Progenitor cell of endocrine pancreas (in vitro differentiated cells): ENCODE data around the gene CALR. TPM values are rescaled to one million over a fixed set of nuclear protein-coding genes. Genes with fewer than 3 reads are reported as not detected.

Source experiments
- DNase-seq: peaks from one replicate; pipeline ENCODE4 v3.0.0; 2021; ENCODE audit warnings: low spot score; ENCODE audit not compliant: unreplicated experiment
- H3K27ac Mint-ChIP-seq: 2 replicates; pipeline ENCODE4 v1.8.0; 2021; ENCODE audit warnings: mild to moderate bottlenecking, moderate library complexity, mixed read lengths
- H3K27me3 Mint-ChIP-seq: 2 replicates; pipeline ENCODE4 v1.8.0; 2021; ENCODE audit warnings: mixed read lengths
- H3K36me3 Mint-ChIP-seq: 2 replicates; pipeline ENCODE4 v1.8.0; 2022; ENCODE audit warnings: mixed read lengths; ENCODE audit not compliant: insufficient read depth
- H3K4me1 Mint-ChIP-seq: 2 replicates; pipeline ENCODE4 v1.8.0; 2021; ENCODE audit warnings: low read depth, mixed read lengths
- H3K4me3 Mint-ChIP-seq: 2 replicates; pipeline ENCODE4 v1.8.0; 2021; ENCODE audit warnings: low read depth, mild to moderate bottlenecking, moderate library complexity, mixed read lengths
- H3K9me3 Mint-ChIP-seq: 2 replicates; pipeline ENCODE4 v1.8.0; 2021; ENCODE audit warnings: low read depth, mixed read lengths
- total RNA-seq: library from RNA; stranded (reverse); gene quantifications from 2 replicates; pipeline ENCODE4 v1.2.1, GENCODE V29; 2021
- TF ChIP-seq, protein P1 (sequence below): fragments of 200-600 bp; sonication (generic); IDR thresholded peaks from one replicate; pipeline ENCODE4 v1.5.0; 2021; ENCODE audit warnings: antibody characterized with exemption, mild to moderate bottlenecking; ENCODE audit not compliant: unreplicated experiment

CALR gene
- total RNA-seq, 1 donor from 2014 or later, result 707 TPM

DNA sequence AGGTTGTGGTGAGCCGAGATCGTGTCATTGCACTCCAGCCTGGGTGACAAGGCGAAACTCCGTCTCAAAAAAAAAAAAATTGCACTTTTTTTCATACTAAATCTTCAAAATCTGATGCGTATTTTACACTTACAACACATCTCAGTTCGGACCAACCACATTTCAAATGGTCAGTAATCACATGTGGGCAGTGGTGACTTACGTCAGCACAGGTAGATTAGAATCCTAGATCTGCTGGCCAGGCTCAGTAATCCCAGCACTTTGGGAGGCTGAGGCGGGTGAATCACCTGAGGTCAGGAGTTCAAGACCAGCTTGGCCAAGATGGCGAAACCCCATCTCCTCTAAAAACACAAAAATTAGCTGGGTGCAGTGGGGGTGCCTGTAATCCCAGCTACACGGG lies 3.3 kb upstream of the CALR start:
- TF ChIP-seq, protein P1, sequence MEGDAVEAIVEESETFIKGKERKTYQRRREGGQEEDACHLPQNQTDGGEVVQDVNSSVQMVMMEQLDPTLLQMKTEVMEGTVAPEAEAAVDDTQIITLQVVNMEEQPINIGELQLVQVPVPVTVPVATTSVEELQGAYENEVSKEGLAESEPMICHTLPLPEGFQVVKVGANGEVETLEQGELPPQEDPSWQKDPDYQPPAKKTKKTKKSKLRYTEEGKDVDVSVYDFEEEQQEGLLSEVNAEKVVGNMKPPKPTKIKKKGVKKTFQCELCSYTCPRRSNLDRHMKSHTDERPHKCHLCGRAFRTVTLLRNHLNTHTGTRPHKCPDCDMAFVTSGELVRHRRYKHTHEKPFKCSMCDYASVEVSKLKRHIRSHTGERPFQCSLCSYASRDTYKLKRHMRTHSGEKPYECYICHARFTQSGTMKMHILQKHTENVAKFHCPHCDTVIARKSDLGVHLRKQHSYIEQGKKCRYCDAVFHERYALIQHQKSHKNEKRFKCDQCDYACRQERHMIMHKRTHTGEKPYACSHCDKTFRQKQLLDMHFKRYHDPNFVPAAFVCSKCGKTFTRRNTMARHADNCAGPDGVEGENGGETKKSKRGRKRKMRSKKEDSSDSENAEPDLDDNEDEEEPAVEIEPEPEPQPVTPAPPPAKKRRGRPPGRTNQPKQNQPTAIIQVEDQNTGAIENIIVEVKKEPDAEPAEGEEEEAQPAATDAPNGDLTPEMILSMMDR, result no peak
- Mint-ChIP-seq H3K27me3 (no peaks in the 10 kb centered on the region), H3K4me1 (peaks cover 27% of the 10 kb centered on the region), H3K9me3 (no peaks in the 10 kb centered on the region), H3K36me3 (peaks cover 10% of the 10 kb centered on the region), H3K27ac (no peak overlapping the region), H3K4me3 (peak overlapping the region; percentile 19)
- no peak for DNase-seq

DNA sequence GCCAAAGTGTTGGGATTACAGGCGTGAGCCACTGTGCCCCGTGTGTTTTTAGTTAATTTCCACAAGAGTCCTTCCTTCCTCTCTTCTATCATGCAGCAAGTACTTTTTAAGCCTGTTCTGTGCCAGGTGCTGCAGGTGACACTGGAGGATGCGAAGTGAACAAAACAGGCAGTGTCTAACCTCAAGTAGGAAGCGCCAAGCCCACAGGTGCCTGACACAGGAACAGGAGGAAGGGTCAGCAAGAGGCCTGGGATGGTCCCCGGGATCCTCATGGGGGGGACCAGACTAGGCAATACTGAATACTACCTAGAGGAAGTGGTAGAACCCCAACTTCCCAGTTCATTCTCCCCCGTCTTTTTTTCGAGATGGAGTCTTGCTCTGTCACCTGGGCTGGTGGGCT lies 1.8 kb upstream of the CALR start:
- H3K27ac Mint-ChIP-seq, result no peak overlapping the region

DNA sequence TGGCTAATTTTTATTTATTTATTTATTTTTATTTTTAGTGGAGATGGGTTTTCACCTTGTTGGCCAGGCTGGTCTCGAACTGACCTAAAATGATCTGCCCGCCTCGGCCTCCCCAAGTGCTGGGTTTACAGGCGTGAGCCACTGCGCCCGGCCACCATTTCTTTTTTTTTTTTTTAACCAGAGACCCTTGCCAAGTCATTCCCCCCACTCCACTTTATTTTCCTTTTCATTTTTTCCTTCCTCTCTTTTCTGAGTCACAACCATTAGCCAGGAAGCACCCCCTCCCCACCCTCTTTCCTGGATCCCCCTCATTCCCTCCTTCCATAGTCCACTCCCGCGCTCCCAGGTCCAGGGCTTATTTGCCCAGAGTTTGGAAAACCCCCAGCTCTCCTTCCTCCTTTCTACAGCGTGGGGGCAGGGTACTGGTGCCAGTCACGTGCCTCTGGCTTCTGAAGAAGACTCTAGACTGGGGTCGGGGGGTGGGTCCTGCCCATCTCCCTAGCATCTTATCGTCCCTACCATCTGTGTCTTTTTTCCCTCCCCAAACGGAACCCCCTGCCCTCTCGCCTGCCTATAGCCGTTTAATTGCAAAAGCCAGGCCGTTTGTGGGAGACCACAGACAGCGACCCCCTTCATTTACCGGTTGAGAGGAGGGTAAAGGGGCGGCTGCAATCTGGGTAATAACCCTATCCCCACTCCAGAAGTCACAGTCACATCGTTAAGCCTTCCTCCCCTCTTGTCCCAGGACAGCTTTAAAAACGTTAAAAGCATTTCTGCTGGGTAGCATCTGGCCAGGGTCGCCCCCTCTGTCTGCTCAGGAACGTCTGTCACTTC lies 1.1 kb upstream of the CALR start:
- TF ChIP-seq, protein P1, result no peak
- Mint-ChIP-seq H3K4me1 (peaks cover 31% of the 10 kb centered on the region), H3K27ac (peak overlapping the region; percentile 97), H3K27me3 (no peaks in the 10 kb centered on the region), H3K36me3 (peaks cover 20% of the 10 kb centered on the region), H3K4me3 (peak overlapping the region; percentile 97), H3K9me3 (no peaks in the 10 kb centered on the region)
- DNase-seq, result no peak

More for the DNA sequence above, 1.8 kb upstream of the CALR start:
- DNase-seq, result no peak
- Mint-ChIP-seq H3K27me3 (no peaks in the 10 kb centered on the region), H3K9me3 (no peaks in the 10 kb centered on the region), H3K4me1 (peaks cover 32% of the 10 kb centered on the region), H3K4me3 (no peak overlapping the region), H3K36me3 (peaks cover 17% of the 10 kb centered on the region)
- TF ChIP-seq, protein P1, result no peak

DNA sequence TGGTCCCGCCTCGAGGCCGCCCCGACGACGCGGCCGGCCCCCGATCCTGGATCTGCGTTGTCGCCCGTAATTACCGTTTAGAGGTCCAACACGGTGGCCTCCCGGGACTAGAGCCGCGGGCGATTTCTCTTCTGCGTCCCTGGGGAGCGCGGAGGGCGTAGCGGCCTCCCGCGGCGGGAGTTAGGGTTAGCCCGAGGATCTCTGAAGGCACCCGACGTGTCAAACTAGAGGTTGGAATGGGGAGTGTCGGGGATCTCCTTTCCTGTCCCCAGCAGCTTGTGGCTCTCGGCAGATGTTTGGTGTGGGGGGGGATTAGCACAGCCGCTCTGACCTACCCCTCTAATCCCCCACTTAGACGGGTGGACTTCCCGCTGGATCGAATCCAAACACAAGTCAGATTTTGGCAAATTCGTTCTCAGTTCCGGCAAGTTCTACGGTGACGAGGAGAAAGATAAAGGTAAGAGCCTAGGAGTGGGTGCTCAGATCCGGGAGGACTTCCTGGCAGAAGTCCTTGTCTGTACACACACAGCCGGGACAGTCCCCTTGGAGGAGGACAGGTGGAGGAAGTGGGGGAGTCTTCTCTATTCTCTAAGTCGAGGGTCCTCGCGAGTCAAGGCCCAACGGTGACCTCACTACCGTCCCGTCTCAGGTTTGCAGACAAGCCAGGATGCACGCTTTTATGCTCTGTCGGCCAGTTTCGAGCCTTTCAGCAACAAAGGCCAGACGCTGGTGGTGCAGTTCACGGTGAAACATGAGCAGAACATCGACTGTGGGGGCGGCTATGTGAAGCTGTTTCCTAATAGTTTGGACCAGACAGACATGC lies 581 bp downstream of the CALR start:
- no peaks in the 10 kb centered on the region for H3K9me3 Mint-ChIP-seq
- no peaks in the 10 kb centered on the region for H3K27me3 Mint-ChIP-seq
- H3K4me3 Mint-ChIP-seq, result peak overlapping the region; percentile 97
- H3K27ac Mint-ChIP-seq, result peak overlapping the region; percentile 97
- TF ChIP-seq, protein P1, result peak; percentile 35
- H3K36me3 Mint-ChIP-seq, result peaks cover 30% of the 10 kb centered on the region
- H3K4me1 Mint-ChIP-seq, result peaks cover 23% of the 10 kb centered on the region
- DNase-seq, result no peak

DNA sequence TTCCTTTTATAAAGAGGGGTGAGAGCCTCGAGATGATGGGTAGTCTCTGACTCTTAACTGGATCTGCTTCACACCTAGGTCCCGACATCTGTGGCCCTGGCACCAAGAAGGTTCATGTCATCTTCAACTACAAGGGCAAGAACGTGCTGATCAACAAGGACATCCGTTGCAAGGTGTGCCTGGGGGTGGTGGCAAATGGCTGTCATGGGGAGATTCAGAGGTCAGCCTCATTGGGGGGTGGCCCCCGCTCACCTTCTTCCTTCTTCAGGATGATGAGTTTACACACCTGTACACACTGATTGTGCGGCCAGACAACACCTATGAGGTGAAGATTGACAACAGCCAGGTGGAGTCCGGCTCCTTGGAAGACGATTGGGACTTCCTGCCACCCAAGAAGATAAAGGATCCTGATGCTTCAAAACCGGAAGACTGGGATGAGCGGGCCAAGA lies 1.6 kb downstream of the CALR start:
- peak overlapping the region; percentile 97 for H3K27ac Mint-ChIP-seq

More for the DNA sequence above, 1.6 kb downstream of the CALR start:
- Mint-ChIP-seq H3K4me1 (peaks cover 25% of the 10 kb centered on the region), H3K36me3 (peaks cover 32% of the 10 kb centered on the region), H3K27me3 (no peaks in the 10 kb centered on the region), H3K4me3 (peak overlapping the region; percentile 97), H3K9me3 (no peaks in the 10 kb centered on the region)
- DNase-seq, result no peak
- TF ChIP-seq, protein P1, result no peak
